Left kidney (tissue), 2 donors: Measurements from ENCODE around the gene ELMO1. TPM values are rescaled to one million over a fixed set of nuclear protein-coding genes. Genes with fewer than 3 reads are reported as not detected.

Source experiments
- DNase-seq: peaks from one replicate; pipeline ENCODE4 v3.0.0-alpha.2; 2013
- polyA plus RNA-seq: library from polyadenylated mRNA; unstranded; fragments of 120-200 nt; gene quantifications from one replicate; pipeline ENCODE4 v1.2.1, GENCODE V29; 2013; ENCODE audit not compliant: insufficient read length

ELMO1 gene
- polyA plus RNA-seq, 1 donor: 9.8 TPM

- DNase-seq: no peak
Measured at GRCh38 chr7:37194943-37195342, 253.7 kb downstream of the ELMO1 start.

DNA sequence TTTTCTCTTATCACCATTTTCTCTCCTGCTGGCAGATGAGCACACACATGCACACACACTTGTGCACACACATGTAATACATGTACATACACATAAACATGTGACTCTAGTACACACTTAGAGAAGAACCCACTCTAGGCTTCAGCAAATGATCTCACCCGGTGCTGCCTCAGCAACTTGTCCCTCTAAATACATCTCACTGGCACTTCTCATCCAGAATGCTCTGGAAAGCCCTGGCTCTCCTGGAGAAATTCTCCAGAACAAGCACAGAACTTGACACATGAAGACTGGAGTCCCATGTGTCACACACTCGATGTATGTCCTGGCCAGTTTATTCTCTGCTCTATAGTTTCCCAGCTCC lies 254.9 kb downstream of the ELMO1 start:
- no peak for DNase-seq

GRCh38 chr7:37193087-37193774 lies 255.4 kb downstream of the ELMO1 start:
- no peak for DNase-seq

DNA sequence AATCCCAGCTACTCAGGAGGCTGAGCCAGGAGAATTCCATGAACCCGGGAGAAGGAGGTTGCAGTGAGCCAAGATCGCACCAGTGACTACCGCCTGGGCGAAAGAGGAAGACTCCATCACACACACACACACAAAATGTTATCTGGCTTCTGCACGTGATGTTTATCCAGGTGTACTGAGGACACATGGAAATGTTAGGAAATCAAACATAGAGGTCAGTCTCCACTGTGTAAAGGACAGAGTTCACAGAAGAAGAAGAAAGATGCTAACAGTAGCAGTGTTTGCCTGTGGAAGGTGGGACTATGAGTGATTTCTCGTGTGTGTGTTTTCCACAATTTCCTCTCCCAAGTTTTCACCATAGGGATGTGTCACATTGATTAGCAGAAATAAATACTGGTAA lies 256.9 kb downstream of the ELMO1 start:
- no peak for DNase-seq

- DNase-seq: no peak
Measured at GRCh38 chr7:37187179-37187578, 261.5 kb downstream of the ELMO1 start.

DNA sequence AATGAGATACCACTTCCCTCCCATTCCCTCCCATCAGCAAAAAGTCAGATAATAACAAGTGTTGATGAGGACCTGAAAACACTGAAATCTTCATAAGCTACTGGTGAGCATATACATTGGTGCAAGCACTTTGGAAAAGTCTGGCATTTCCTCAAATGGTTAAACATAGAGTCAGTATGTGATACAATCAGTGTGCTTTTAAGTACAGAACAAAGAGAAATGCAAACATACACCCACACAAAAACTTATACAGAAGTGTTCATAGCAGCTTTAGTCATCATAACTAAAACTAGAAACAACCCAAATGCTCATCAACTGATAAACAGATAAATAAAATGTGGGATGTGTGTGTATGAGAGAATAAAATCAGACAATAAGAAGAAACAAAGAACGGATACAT lies 261.9 kb downstream of the ELMO1 start:
- no peak for DNase-seq

- DNase-seq: no peak
Measured at GRCh38 chr7:37181550-37181932, 267.1 kb downstream of the ELMO1 start.

- no peak for DNase-seq
Measured at GRCh38 chr7:37180828-37181549, 267.7 kb downstream of the ELMO1 start.

DNA sequence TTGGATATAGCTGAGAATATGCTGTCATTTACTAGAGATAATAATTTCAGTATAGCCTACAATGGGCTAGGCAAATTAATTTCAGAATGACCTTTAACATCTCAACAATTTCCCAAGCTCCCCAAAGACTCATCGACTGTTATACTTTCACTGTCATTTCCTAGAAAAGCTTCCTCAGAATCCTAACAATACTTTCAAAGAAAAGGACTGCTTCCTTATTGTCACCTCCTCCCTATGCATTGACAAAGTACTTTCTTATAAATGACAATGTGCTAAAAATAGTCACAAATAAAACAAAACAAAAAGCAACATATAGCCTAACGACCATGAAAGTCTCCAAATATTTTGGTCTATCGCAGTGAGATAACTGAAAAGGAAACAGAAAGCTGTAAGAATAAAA lies 272.6 kb downstream of the ELMO1 start:
- DNase-seq: no peak

- no peak for DNase-seq
Measured at GRCh38 chr7:37174460-37174859, 274.2 kb downstream of the ELMO1 start.

GRCh38 chr7:37173670-37174069 lies 275.0 kb downstream of the ELMO1 start:
- no peak for DNase-seq

GRCh38 chr7:37162106-37162505 lies 286.6 kb downstream of the ELMO1 start:
- no peak for DNase-seq

- DNase-seq: no peak
Measured at GRCh38 chr7:37160656-37161055, 288.0 kb downstream of the ELMO1 start.

- DNase-seq: no peak
Measured at GRCh38 chr7:37153376-37153775, 295.3 kb downstream of the ELMO1 start.

DNA sequence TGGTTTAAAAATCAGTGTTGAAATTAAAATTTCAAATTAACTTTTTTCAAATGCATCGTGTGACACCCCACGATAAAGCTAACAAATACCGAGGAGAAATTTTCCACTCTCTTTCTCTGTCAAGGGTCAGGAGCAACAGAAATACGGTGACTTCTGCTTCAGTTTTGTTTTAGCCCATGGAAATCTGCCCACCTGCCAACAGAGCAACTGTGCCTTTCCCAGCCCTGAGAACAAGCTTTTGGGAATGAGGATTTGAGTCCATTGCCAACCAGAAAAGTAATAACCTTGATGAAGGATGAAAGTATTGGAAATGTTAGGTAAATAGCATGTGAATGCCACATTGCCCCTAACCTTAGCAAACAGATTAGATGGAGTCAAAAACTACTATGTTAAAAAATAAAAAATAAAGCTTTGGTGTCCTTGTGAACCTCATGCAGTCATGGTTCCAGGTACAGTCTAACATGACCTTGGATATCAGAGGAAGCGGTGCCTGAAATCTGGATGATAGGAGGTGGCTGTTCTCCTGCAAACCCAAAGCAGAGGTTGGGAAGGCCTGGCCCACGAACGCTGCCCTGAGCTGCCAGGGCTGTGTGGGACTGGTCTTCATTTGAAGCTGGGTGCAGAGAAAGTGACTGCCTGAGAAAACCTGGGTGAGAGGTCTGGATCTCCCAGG lies 296.8 kb downstream of the ELMO1 start:
- no peak for DNase-seq

DNA sequence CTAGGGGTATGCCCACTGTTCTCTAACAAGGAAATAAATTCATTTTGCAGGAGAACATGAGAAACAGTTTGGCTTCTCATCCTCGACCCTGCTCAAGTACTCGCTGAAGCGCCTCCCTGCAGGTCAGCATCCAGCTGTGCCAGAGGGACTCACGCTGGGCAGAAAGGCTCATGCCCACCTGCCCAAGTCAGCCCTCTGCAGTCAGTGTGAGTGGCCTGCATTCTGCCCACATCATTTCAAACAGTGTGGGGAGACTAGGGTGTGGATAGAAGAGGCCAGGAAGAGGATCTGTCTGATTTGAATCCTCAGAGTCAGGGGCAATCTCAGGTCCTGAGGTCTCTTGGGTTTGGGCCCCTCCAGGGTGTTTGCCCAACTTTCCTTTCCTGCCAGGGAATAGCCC lies 297.8 kb downstream of the ELMO1 start:
- DNase-seq: no peak

- DNase-seq: no peak
Measured at GRCh38 chr7:37150180-37150579, 298.5 kb downstream of the ELMO1 start.

- no peak for DNase-seq
Measured at GRCh38 chr7:37149773-37150124, 298.9 kb downstream of the ELMO1 start.

DNA sequence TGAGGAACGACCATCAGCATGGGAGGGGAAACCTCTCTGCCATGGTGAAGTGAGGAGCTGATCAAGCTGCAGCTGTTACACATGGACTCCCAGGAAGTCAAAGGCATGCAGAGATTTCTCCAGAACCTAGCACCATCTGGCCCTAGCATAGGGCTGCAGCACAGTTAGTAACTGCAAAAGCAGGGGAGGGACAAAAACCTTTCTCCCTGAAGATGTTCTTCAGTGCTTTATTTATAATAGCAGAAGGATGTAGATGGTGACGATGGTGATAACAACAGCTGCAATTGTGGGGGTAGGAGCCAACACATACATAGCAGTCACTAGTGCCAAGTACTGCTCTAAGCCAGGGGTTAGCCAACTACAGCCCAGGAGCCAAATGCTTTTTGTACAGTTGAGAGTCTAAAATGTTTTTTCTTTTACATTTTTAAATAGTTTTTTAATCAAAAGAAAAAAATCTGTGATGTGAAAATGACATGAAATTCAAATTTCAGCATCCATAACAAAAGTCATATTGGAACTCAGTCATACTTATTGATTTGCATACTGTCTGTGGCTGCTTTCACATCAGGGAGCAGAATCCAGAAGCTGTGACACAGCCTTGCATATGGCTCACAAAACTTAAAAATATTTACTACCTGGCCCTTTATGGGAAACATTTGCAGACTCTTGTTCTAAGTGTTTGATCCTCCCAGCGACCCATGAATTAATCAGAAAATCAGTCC lies 299.5 kb downstream of the ELMO1 start:
- DNase-seq: no peak

- no peak for DNase-seq
Measured at GRCh38 chr7:37145682-37146081, 303.0 kb downstream of the ELMO1 start.

GRCh38 chr7:37144423-37144822 lies 304.2 kb downstream of the ELMO1 start:
- no peak for DNase-seq

- DNase-seq: no peak
Measured at GRCh38 chr7:37142958-37143357, 305.7 kb downstream of the ELMO1 start.

- DNase-seq: no peak
Measured at GRCh38 chr7:37141742-37142141, 306.9 kb downstream of the ELMO1 start.
